SK-N-MC (cell line): ENCODE measurements around the gene PRTFDC1.

Experiments used
- DNase-seq: peaks from one replicate; pipeline ENCODE4 v3.0.0-alpha.2; 2011; ENCODE audit warnings: low read depth, low spot score
- H3K27ac ChIP-seq: fragments of 200-600 bp; sonication (generic); 2 replicates; pipeline ENCODE4 v1.5.1; 2016; ENCODE audit warnings: mixed run types
- H3K36me3 ChIP-seq: fragments of 200-600 bp; sonication (generic); 2 replicates; pipeline ENCODE4 v1.6.1; 2017; ENCODE audit warnings: antibody characterized with exemption, low read length, mixed read lengths; ENCODE audit not compliant: insufficient read depth
- H3K4me3 ChIP-seq: fragments of 200-600 bp; sonication (generic); 2 replicates; pipeline ENCODE4 v1.5.1; 2016
- H3K9ac ChIP-seq: fragments of 200-600 bp; sonication (generic); 2 replicates; pipeline ENCODE4 v1.8.0; 2017; ENCODE audit warnings: mixed run types, mixed read lengths; ENCODE audit not compliant: insufficient read length
- H3K9me3 ChIP-seq: fragments of 200-600 bp; sonication (generic); 2 replicates; pipeline ENCODE4 v1.6.1; 2017; ENCODE audit warnings: low read depth, mild to moderate bottlenecking, antibody characterized with exemption, low read length, moderate library complexity, mixed read lengths
- EZH2 ChIP-seq: fragments of 200-600 bp; sonication (generic); IDR thresholded peaks from one replicate; pipeline ENCODE4 v1.6.1; 2017; ENCODE audit warnings: antibody characterized with exemption
- FOXP2 ChIP-seq: optimal IDR thresholded peaks from 2 replicates; pipeline ENCODE3; 2011; ENCODE audit warnings: mild to moderate bottlenecking, moderate library complexity; ENCODE audit not compliant: insufficient read depth; ENCODE audit errors: extremely low read length, control extremely low read depth
- POLR2AphosphoS5 ChIP-seq: IDR thresholded peaks from 2 replicates; pipeline ENCODE4 v1.6.1; 2012; ENCODE audit warnings: mild to moderate bottlenecking, low read depth, low read length, borderline replicate concordance

Gene PRTFDC1

DNA sequence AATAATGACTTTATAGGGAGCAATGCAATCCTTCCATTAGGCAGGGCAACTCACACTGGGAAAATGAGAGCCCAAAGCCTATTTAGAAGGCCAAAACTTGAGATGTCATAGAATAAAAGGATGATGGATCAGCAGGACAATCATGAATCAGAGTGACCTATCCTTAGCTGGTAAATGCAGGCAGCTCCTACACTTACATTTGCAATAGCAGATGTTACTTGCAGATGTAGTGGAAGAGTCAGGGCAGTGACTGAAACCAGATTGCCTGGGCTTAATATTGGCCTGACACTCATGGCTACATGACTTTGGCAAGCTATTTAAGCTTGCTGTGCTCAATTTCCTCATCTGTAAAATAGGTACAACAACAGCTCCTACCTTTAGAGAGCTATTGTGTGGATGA lies 98.7 kb downstream of the PRTFDC1 start:
- H3K4me3 ChIP-seq, result no peak overlapping the region
- DNase-seq, result no peak
- H3K36me3 ChIP-seq, result no peaks in the 10 kb centered on the region
- H3K9ac ChIP-seq, result no peak overlapping the region
- H3K9me3 ChIP-seq, result no peaks in the 10 kb centered on the region
- TF ChIP-seq POLR2AphosphoS5 (no peak), EZH2 (no peak), FOXP2 (no peak)
- no peak overlapping the region for H3K27ac ChIP-seq

DNA sequence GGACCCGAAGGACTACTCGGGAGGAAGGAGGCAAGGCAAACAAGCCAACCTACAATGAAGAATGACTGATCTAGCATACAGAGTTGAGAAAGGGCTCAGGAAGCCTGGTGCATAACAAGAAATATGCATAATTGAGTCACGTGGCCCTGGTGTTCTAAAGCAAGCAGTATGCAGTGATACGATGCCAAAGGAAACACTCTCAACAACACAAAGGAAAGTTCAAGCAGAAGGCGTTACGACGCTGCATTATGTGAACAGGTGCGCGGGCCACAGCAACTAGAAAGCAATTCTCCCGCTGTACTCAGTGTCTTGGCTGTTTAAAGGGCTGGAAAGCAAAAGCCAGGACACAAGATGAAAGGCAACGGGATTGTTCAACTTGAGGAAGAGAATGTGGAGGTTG lies 100.8 kb downstream of the PRTFDC1 start:
- Histone ChIP-seq H3K9ac (no peak overlapping the region), H3K27ac (no peak overlapping the region), H3K36me3 (no peaks in the 10 kb centered on the region), H3K4me3 (no peak overlapping the region), H3K9me3 (no peaks in the 10 kb centered on the region)
- TF ChIP-seq POLR2AphosphoS5 (no peak), FOXP2 (no peak), EZH2 (no peak)
- no peak for DNase-seq

DNA sequence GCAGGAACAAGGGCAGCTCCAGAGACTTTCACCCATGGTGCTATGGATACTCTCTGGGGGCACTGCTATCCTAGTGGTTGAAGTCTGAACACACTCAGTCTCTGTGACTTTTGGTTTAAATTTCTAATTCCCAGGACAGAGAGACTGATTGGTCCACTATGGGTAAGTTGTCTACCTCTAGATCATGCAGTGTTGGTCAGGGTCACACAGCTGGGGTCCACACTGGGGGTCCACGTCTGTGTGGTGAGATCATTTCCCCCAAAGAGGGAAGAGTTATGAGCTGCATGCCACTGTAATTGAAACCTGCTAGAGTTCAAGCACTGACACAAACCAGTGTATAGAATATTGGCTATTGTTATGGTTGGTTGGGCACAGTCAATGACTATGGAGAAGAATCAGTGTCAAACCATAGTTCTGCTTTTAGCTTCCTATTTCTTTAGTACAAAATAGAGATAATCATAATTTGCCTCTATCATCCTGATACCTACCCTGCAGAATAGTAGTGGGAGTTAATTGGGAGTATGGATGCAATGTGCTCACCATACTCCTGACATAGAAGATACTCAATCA lies 101.6 kb downstream of the PRTFDC1 start:
- Histone ChIP-seq H3K27ac (no peak overlapping the region), H3K4me3 (no peak overlapping the region), H3K9ac (no peak overlapping the region), H3K9me3 (no peaks in the 10 kb centered on the region), H3K36me3 (no peaks in the 10 kb centered on the region)
- DNase-seq, result no peak
- TF ChIP-seq FOXP2 (no peak), POLR2AphosphoS5 (no peak), EZH2 (no peak)

DNA sequence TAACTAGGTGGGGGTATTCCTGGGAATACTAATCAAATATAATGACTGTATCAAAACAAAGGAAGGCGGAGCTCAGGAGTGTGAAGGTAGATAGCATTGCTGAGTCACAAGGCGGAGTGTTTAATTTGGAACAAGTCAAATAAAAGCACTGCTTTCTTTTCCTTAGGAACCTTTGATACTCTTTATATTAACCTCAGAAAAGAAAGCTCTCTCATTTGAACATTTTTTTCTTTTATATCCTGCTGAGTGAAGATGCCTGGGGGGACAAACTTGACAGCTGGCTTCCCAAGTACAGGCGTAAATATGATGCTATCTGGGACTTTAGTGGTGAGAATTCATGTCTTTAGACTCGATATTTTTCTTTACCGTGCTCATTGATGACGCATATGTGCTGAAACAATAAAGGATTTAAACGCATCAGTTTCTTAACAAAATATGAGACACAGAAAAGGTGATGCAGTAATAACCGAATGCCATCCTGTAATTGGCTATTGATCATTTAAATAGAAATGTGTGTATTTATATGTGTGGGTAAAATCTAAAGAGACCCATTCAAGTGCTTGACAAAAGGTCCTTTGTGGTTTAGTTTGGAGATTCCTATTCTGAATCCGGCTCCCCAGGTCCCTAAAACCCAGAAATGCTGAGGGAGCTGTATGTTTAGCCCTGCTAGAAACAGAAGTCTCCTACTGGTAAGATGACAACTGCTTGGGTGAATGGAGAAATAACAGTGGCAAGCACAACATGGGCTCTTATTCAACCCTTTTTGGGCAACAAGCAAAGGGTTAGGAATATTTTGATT lies 102.7 kb downstream of the PRTFDC1 start:
- DNase-seq, result no peak
- H3K4me3 ChIP-seq, result peak overlapping the region; percentile 69
- peak overlapping the region; percentile 51 for H3K9ac ChIP-seq
- no peak for TF ChIP-seq FOXP2
- TF ChIP-seq EZH2, result no peak
- TF ChIP-seq POLR2AphosphoS5, result no peak
- H3K9me3 ChIP-seq, result no peaks in the 10 kb centered on the region
- H3K36me3 ChIP-seq, result no peaks in the 10 kb centered on the region
- H3K27ac ChIP-seq, result peak overlapping the region; percentile 96

DNA sequence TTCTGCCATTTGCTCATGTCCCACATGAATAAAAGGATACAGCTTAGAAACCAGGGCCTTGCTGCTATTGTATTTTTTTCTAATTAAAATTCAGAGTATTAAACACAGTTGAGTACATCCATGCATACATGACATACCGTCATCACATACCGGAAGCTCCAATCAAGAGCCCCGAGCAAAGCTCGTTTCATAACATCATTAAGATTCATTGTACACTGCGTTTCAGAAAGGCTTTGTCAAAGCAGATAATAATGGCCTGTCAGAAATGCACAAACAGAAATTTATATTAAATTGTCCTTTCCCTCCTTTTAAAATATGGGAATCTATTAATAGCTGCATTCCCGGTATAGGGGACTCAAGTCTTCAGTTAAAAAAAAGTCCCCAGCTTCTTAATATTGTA lies 103.4 kb downstream of the PRTFDC1 start:
- Histone ChIP-seq H3K36me3 (no peaks in the 10 kb centered on the region), H3K9me3 (no peaks in the 10 kb centered on the region), H3K4me3 (peak overlapping the region; percentile 69), H3K27ac (peak overlapping the region; percentile 96), H3K9ac (peak overlapping the region; percentile 62)
- TF ChIP-seq EZH2 (no peak), FOXP2 (no peak), POLR2AphosphoS5 (no peak)
- DNase-seq, result no peak

DNA sequence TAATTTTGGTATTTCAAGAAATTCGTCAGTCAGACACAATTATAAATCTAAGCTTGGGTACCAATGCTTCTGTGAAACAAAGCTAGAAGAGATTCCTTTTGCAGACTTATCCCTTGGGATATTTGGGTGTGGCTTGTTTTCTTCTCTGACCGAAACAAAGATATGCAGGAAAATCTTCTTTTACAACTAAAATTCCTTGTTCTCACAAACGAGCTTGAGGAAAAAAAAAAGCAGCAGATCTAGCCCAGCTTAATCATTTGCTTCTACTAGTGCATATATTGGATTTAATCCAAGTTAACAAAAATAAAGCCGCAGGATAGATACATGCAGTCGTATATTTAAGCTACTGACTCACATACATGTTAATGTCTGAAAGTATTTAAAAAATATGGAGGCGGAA lies 104.2 kb downstream of the PRTFDC1 start:
- no peak for DNase-seq
- H3K36me3 ChIP-seq, result no peaks in the 10 kb centered on the region
- peak overlapping the region; percentile 62 for H3K9ac ChIP-seq
- TF ChIP-seq EZH2, result no peak
- no peak for TF ChIP-seq FOXP2
- no peak for TF ChIP-seq POLR2AphosphoS5
- peak overlapping the region; percentile 69 for H3K4me3 ChIP-seq
- H3K9me3 ChIP-seq, result no peaks in the 10 kb centered on the region
- H3K27ac ChIP-seq, result peak overlapping the region; percentile 96

DNA sequence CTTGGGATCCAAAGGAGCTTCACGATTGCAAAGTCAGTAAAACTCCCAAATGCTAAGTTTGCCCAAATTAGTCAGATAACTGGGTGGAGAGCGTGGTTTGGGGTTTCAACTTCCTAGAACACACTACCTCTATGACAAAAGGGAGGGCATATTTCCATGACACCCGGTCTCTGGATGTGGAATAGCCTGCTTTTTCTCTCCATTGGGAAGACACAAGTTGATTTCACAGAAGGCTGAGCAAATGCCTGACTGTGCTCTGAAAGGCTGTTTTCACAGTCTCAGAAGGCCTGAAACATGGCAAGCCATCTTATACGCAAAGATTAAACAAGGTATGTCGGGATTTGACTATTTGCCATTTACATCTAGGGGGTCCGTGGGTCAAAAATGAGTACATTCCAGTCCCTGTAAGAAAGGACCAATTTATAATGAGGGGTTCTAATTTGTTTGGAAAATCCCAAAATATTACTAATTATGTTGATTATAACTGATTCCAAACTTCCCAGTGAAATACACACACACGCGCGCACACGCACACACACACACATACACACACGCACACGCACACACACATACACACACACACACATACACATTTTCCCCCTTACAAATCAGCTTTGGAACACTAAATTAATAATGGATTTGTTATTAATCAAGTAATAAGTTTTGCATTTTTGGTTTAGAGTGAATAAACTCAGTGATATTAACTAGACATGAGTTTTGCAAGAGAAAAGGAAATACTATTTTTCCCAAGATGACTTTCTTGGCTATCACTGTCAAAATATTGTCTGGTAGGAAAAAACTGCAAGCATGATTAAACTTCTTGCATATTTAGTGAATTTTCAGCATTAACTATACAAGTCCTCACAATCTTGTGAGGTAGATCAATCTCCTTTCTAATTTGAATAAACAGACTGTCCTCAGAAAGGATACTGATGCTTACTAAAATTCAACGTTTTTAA lies 105.0 kb downstream of the PRTFDC1 start:
- Histone ChIP-seq H3K9ac (no peak overlapping the region), H3K27ac (peak overlapping the region; percentile 96), H3K36me3 (no peaks in the 10 kb centered on the region), H3K9me3 (no peaks in the 10 kb centered on the region), H3K4me3 (peak overlapping the region; percentile 69)
- DNase-seq, result no peak
- TF ChIP-seq POLR2AphosphoS5 (no peak), EZH2 (no peak), FOXP2 (no peak)

DNA sequence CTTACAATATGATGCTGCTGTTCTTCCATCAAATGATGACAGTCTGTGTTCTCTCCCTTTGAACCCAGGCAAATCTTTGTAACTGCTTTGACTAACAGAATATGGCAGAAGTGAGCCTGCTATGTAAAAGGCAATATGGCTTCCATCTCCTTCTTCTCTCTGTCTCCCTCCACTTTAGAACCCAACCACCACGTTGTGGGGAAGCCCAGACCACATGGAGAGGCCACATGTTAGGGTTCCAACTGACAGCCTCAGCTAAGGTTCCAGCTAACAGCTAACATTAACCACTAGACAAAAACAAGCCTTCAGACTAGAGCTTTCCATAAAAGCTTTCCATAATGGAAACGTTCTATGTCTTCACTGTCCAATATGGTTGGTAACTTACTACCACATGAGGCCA lies 107.7 kb downstream of the PRTFDC1 start:
- Histone ChIP-seq H3K4me3 (no peak overlapping the region), H3K9ac (no peak overlapping the region), H3K9me3 (no peaks in the 10 kb centered on the region), H3K27ac (no peak overlapping the region), H3K36me3 (no peaks in the 10 kb centered on the region)
- no peak for TF ChIP-seq POLR2AphosphoS5
- TF ChIP-seq FOXP2, result no peak
- no peak for TF ChIP-seq EZH2
- no peak for DNase-seq

DNA sequence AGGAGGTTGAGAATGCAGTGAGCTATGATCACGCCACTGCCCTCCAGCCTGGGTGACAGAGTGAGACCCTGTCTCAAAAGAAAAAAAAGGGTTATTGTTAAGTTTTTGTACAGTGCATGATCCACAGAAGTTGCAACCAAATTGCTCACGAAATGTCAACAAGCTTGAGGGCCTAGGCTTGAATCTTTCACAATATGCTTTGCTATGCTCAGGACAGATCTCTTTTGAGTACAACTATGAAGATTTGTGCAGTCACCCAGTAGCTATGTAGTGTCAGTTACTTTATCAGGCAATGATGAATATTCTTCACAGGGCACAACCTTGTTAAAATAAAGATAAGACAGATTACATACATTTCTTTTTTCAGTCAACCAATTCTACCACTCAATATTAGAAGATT lies 109.2 kb downstream of the PRTFDC1 start:
- H3K4me3 ChIP-seq, result no peak overlapping the region
- no peak overlapping the region for H3K27ac ChIP-seq
- no peak for DNase-seq
- TF ChIP-seq EZH2 (no peak), FOXP2 (no peak), POLR2AphosphoS5 (no peak)
- H3K9me3 ChIP-seq, result no peaks in the 10 kb centered on the region
- no peak overlapping the region for H3K9ac ChIP-seq
- H3K36me3 ChIP-seq, result no peaks in the 10 kb centered on the region
